Stimulated activated CD8-positive, alpha-beta memory T cell treated with anti-CD3 and anti-CD28 coated beads, Interleukin-12 subunit alpha, Interleukin-12 subunit beta, amount 100 ng/mL, for 1 hour (primary cell): ENCODE results near the gene NPTXR.

Experiments
- DNase-seq: peaks from one replicate; pipeline ENCODE4 v3.0.0-alpha.2; 2020; ENCODE audit warnings: low read depth

The NPTXR gene

GRCh38 chr22:38796262-38796957 is 47.4 kb downstream of the NPTXR start:
- no peak for DNase-seq

DNA sequence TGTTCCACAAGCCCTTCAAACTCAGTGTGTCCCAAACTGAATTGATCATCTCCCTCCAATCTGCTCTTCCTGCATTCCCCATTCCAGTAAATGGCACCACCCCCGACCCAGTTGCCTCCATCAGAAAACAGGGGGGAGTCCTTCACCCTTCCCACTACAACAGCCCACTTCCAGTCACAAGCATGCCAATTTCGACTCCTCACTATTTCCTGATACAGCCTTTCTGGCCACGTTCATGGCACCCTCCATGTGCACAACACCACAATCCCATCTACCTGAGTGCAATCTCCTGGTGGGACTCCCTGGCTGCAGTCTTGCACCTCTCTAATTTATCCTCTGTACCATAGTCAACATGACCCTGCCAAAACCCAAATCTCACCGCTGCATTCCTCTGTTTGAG is 48.3 kb downstream of the NPTXR start:
- no peak for DNase-seq

GRCh38 chr22:38793721-38794466 is 49.9 kb downstream of the NPTXR start, which contains the start of gene DNAL4:
Gene DNAL4 (minus strand): TSS chr22:38794143. CDS start chr22:38782731, 11,412 bp downstream.
- peak; percentile 86 for DNase-seq

GRCh38 chr22:38793317-38793716 is 50.5 kb downstream of the NPTXR start:
- DNase-seq: no peak

DNA sequence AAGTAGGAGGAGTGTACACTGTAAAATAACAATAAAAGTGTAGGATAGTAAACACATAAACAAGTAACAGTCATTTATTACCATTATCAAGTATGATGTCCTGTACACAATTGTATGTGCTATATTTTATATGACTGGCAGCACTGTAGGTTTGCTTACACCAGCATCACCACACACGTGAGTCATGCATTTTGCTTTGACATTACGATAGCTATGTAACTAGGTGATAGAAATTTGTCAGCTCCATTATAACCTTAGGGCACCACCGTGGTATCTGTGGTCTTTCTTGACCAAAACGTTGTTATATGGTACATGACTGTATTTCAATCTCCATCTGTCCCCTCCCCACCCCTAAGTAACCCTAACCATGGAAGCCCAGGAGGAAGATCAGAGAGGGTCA is 51.0 kb downstream of the NPTXR start:
- DNase-seq: no peak

DNA sequence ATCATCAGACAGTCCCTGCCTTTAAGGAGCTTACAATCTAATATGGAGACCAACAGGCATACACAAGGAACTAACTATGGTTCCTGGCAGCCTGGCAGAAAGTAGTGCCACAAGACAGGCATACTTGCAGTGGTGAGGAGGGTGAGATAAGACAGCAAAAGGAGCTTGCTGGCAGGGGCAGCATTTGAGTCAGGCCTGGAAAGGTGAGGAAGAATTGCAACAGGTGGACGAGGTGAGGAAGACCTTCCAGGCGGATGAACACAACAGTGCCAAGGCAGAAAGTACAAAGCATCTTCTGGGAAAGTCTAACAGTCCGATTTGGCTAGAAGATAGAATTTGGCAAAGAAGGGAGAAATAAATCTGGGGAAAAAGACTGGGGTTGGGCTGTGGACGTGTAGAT is 54.2 kb downstream of the NPTXR start:
- no peak for DNase-seq

- DNase-seq: no peak
Observed at GRCh38 chr22:38788846-38789245, 55.0 kb downstream of the NPTXR start.

DNA sequence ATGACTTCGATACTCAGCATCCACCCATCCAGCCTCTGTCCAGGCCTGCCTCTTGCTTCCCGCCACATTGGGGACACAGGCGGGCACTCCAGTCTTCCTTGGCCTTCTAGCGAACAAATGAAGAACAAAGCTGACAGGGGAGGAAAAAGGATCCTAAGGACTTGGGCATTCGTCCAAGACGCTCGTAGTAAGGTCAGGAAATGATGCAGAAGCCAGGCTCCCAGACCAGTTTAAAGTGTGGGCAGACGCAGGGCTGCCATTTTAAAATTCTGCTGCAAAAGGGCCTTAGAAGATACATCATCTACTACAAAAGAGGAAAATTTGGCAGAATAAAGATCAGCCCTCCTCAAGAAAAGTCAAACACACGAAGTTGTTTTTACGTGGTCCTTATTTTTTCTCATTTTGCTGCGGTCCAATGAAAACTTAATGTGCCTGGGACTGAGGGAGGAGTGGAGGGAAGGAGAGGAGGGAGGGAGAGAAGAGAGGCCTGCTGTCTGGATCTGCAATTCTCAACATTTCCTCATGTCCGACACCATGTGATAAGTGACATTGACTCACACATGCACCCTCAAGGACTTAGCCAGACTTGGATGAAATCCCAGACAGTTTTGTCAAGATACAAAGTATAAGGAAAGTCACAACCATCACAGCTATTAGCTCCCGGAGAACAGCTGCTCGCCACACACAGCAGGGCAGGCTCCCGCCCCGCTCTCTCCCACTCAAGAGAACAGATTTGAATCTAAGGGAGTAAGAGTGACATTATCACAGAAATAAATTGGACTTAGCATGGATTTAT is 55.6 kb downstream of the NPTXR start:
- DNase-seq: no peak

- DNase-seq: no peak
Observed at GRCh38 chr22:38786631-38787030, 57.2 kb downstream of the NPTXR start.

DNA sequence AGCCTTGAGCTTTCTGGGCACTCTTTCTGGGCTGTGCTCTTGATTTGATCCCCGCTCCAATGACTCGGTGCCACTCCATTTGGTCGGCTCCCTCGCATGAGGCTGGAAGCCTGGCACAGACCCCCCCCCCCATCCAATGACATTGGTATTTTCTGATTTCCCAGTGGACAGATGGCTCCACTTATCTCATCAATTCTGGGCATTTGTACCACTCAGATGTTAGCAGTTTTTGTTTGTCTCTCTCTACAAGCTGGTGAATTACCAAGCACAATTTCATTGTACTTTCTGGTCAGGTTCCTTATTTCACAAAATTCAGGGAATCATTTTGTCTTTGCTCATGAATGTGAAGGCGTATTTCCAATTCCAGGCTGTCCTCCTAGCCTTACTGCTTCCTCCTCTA is 59.0 kb downstream of the NPTXR start:
- no peak for DNase-seq

DNA sequence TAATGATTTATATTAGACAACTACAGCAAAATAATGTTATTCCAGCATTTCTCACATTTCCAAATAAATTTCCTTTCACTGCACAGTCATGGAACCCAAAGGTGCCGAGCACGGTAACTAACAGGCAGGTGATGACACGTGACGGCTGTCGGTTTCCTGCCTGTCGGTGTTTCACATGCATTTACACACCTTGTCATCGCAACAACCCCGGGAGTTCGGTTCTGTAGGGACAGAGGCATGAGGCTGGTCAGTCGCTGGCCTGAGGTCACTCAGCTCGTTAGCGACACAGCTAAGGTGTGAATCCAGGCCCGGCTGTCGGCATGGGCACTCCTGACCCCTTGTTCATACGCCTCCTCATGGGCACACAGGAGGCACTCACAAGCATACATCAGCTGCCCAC is 59.8 kb downstream of the NPTXR start:
- no peak for DNase-seq

- no peak for DNase-seq
Observed at GRCh38 chr22:38783095-38783615, 60.7 kb downstream of the NPTXR start.

DNA sequence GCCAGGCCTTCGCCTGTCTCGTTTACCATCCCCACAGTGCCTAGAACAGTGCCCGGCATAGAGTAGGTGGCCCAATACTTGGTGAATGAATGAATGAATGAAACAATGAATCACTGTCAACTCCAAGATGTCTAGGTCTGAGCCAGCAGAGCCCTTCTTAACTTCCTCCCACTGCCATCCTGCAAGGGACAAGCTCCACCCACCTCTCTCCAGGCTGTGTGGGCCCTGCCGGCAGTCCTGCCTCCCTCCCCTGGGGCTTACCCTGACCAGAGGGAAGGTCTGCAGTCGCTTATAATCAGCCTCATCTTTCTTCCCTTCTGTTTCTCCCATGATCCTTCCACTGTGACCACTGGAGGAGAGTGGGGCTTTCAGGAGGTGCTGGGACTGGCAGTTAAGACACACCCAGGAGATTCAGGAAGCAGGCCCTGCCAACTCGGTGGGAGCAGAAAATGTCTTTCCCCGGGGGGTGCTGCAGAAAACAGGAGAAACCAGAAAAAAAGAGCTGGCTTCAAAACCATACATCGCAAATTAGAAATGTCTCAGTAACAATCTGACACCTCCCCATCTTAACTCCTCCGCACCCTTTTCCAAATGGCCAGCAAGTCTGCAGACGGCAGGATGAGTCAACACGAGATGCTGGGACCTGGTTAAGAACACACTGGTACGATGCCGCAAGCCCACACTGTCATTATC is 61.3 kb downstream of the NPTXR start:
- no peak for DNase-seq

- DNase-seq: no peak
Observed at GRCh38 chr22:38781033-38781432, 62.8 kb downstream of the NPTXR start.

- no peak for DNase-seq
Observed at GRCh38 chr22:38777087-38777671, 66.6 kb downstream of the NPTXR start.

DNA sequence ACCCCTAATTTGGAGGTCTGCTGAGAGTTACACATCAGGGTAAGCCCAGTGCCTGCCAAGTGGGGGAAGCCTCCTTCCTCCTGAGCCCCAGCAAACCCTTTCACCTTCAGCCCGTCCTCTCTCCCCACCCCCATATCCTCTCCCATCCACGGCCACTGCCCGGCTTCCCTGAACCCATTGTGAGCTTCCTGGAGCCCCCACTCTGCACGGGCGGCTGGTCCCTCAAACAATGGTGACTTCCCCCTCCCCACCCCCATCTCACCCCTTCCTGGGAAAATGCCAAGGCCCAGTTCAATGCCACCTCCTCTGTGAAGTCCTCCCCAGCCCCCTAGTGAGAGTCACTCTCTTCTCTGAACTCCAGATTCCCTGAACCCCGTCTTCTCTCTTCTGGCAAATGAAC is 67.7 kb downstream of the NPTXR start:
- DNase-seq: no peak

GRCh38 chr22:38775656-38776055 is 68.2 kb downstream of the NPTXR start:
- no peak for DNase-seq

- no peak for DNase-seq
Observed at GRCh38 chr22:38774496-38775166, 69.2 kb downstream of the NPTXR start.

- DNase-seq: no peak
Observed at GRCh38 chr22:38773363-38773946, 70.4 kb downstream of the NPTXR start.

GRCh38 chr22:38772623-38772873 is 71.3 kb downstream of the NPTXR start:
- DNase-seq: no peak
